K562 (cell line): ENCODE data around the gene OXNAD1. TPM values are rescaled to one million over a fixed set of nuclear protein-coding genes. Genes with fewer than 3 reads are reported as not detected.
A peak's percentile ranks its signal among the peaks of the same experiment; 100 is the strongest.

Experiments
- CC2D1A ChIP-seq: fragments of 450-650 bp; IDR thresholded peaks from 2 replicates; pipeline ENCODE4 v1.6.1; 2017; ENCODE audit warnings: mild to moderate bottlenecking
- DDX20 ChIP-seq: fragments of 450-650 bp; IDR thresholded peaks from 2 replicates; pipeline ENCODE4 v1.6.1; 2016; ENCODE audit warnings: missing genetic modification characterization, low read depth, mild to moderate bottlenecking, missing compliant biosample characterization, moderate library complexity
- IRF2 ChIP-seq: sonication (generic); formaldehyde crosslinking; IDR thresholded peaks from 2 replicates; pipeline ENCODE4 v1.8.1; 2022; ENCODE audit warnings: mild to moderate bottlenecking, missing genetic modification reagents
- KDM2B ChIP-seq: fragments of 250-450 bp; sonication (Bioruptor Pico); IDR thresholded peaks from 2 replicates; pipeline ENCODE4 v1.8.0; 2021; ENCODE audit warnings: mild to moderate bottlenecking, moderate library complexity
- MED1 ChIP-seq: sonication (generic); formaldehyde crosslinking; IDR thresholded peaks from 2 replicates; pipeline ENCODE4 v1.8.1; 2023; ENCODE audit warnings: missing genetic modification reagents, borderline replicate concordance
- NCOA6 ChIP-seq: fragments of 450-650 bp; IDR thresholded peaks from 2 replicates; pipeline ENCODE4 v1.6.1; 2017; ENCODE audit warnings: mild to moderate bottlenecking
- PPARD ChIP-seq: fragments of 250-450 bp; sonication (Bioruptor Pico); IDR thresholded peaks from 2 replicates; pipeline ENCODE4 v1.8.0; 2022; ENCODE audit warnings: inconsistent platforms, mild to moderate bottlenecking, moderate library complexity
- PTTG1 ChIP-seq: fragments of 450-650 bp; IDR thresholded peaks from 2 replicates; pipeline ENCODE4 v1.6.1; 2016; ENCODE audit warnings: low read depth, mild to moderate bottlenecking, missing genetic modification characterization, missing compliant biosample characterization
- RFX7 ChIP-seq: fragments of 250-450 bp; sonication (Bioruptor Pico); IDR thresholded peaks from 2 replicates; pipeline ENCODE4 v1.5.1; 2021; ENCODE audit warnings: mild to moderate bottlenecking
- TAF1 ChIP-seq: IDR thresholded peaks from 2 replicates; pipeline ENCODE4 v1.6.1; 2011; ENCODE audit warnings: mild to moderate bottlenecking, low read length, moderate library complexity; ENCODE audit not compliant: insufficient read depth, control insufficient read depth, severe bottlenecking; ENCODE audit errors: extremely low read depth
- TGIF2 ChIP-seq: sonication (generic); formaldehyde crosslinking; IDR thresholded peaks from 2 replicates; pipeline ENCODE4 v1.8.1; 2022; ENCODE audit warnings: mild to moderate bottlenecking, missing genetic modification reagents, moderate library complexity
- TOE1 ChIP-seq, 2 experiments: fragments of 450-650 bp in 1 of 2; sonication (generic) in 1 of 2; formaldehyde crosslinking in 1 of 2; IDR thresholded peaks; 2 replicates each; pipeline versions ENCODE4 v1.7.1 to v1.8.0; 2016 to 2022; ENCODE audit warnings: borderline replicate concordance in 2 of 2, mild to moderate bottlenecking in 2 of 2, antibody characterized with exemption in 1 of 2, inconsistent platforms in 1 of 2, low read depth in 1 of 2, missing genetic modification reagents in 1 of 2, moderate library complexity in 1 of 2
- ZFX ChIP-seq: sonication (generic); formaldehyde crosslinking; IDR thresholded peaks from 2 replicates; pipeline ENCODE4 v1.8.0; 2022; ENCODE audit warnings: mild to moderate bottlenecking, missing genetic modification reagents, moderate library complexity
- polyA plus RNA-seq, 8 experiments: library from polyadenylated mRNA; depleted of rRNA in 4 of 8; stranded (reverse) in 5 of 8; unstranded in 3 of 8; fragments of >200 nt; fragmentation: Nextera tagmentation in 2 of 8; fragmentation: Illumina TruSeq in 1 of 8; extraction: Ambion mirVana in 2 of 8; extraction: Trizol in 1 of 8; gene quantifications; 2 replicates each; pipeline versions ENCODE4 v1.2.1 to v1.2.3, GENCODE V29; 2011 to 2014; ENCODE audit warnings: inconsistent platforms in 1 of 8, missing spikeins in 1 of 8
- total RNA-seq, 7 experiments: library from RNA; depleted of rRNA in 6 of 7; stranded (reverse); fragments of >200 nt in 6 of 7; fragmentation: Illumina TruSeq in 2 of 7; extraction: Trizol in 2 of 7; gene quantifications; 2 replicates each; pipeline versions ENCODE4 v1.2.1 to v1.2.3, GENCODE V29; 2011 to 2021; ENCODE audit warnings: low replicate concordance in 1 of 7
- TF ChIP-seq, protein P1 (sequence below): sonication (generic); formaldehyde crosslinking; IDR thresholded peaks from 2 replicates; pipeline ENCODE4 v1.8.0; 2022; ENCODE audit warnings: mild to moderate bottlenecking, missing genetic modification reagents
- TF ChIP-seq, protein P2 (sequence below): fragments of 250-450 bp; sonication (Bioruptor Pico); IDR thresholded peaks from 2 replicates; pipeline ENCODE4 v1.4.0; 2020; ENCODE audit warnings: mild to moderate bottlenecking, moderate library complexity
- TF ChIP-seq, protein P3 (sequence below): fragments of 150-350 bp; conservative IDR thresholded peaks from 2 replicates; pipeline ENCODE4 v1.6.1; 2014; ENCODE audit warnings: low read length

Gene OXNAD1
- total and polyA plus RNA-seq, 9 of the 15 experiments (the other 6 are each of a cell fraction or from before 2014, with no cell fraction given), result 12.8 to 44.4 (median 41.1) TPM

DNA sequence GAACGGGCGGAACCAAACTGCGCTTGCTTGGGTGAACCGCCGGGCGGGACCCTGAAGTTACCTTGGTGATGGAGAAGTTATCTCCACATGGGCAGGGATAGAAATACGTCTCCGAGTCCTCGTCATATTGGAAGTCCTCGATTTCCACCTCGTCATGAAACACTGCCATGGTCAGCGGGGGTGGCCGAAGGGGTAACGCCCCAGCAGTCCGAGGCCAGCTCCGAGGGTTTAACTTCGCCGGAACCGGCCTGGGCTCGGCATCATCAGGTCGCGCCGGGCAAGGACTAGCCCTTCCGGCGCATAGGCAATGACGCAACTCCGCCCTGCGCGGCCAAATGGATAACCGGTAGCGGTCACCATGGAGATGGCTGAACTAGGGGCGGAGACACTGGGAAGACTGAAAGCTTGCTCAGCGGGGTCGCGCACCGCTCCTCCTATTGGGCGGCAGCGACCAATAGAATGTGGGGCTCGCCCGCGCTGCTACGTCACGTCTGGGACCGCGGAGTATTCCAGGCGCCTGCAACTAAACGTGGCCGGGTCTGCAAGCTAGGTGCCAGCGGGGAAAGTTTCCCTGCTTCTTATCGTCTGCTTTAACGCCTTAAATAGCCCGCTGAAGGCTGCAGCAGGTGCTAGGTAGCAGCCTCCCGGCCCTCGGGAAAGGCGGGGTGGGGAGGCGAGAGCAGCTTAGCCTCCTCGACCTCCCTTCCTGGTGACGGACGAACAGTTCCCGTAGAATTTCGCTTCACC, at the start of gene OXNAD1, which contains the start of gene DPH3 (continued):
- TF ChIP-seq KDM2B (no peak), DDX20 (tag) (no peak), NCOA6 (no peak), TAF1 (peak; percentile 94), TOE1 (IDR thresholded peaks at IDR 0.05; ENCODE audit: borderline replicate concordance) (peak; percentile 63; the same call in 1 of the 2 replicates), TOE1 (CRISPR knock-in tag; IDR thresholded peaks at IDR 0.05; ENCODE audit: borderline replicate concordance, low read depth) (no peak), TGIF2 (CRISPR knock-in tag) (no peak), CC2D1A (no peak), PTTG1 (tag) (no peak), IRF2 (CRISPR knock-in tag) (no peak), RFX7 (CRISPR knock-in tag) (no peak), MED1 (CRISPR knock-in tag) (no peak), ZFX (CRISPR knock-in tag) (peak; percentile 43; the same call in 1 of the 2 replicates), PPARD (no peak)
- TF ChIP-seq, protein P1, sequence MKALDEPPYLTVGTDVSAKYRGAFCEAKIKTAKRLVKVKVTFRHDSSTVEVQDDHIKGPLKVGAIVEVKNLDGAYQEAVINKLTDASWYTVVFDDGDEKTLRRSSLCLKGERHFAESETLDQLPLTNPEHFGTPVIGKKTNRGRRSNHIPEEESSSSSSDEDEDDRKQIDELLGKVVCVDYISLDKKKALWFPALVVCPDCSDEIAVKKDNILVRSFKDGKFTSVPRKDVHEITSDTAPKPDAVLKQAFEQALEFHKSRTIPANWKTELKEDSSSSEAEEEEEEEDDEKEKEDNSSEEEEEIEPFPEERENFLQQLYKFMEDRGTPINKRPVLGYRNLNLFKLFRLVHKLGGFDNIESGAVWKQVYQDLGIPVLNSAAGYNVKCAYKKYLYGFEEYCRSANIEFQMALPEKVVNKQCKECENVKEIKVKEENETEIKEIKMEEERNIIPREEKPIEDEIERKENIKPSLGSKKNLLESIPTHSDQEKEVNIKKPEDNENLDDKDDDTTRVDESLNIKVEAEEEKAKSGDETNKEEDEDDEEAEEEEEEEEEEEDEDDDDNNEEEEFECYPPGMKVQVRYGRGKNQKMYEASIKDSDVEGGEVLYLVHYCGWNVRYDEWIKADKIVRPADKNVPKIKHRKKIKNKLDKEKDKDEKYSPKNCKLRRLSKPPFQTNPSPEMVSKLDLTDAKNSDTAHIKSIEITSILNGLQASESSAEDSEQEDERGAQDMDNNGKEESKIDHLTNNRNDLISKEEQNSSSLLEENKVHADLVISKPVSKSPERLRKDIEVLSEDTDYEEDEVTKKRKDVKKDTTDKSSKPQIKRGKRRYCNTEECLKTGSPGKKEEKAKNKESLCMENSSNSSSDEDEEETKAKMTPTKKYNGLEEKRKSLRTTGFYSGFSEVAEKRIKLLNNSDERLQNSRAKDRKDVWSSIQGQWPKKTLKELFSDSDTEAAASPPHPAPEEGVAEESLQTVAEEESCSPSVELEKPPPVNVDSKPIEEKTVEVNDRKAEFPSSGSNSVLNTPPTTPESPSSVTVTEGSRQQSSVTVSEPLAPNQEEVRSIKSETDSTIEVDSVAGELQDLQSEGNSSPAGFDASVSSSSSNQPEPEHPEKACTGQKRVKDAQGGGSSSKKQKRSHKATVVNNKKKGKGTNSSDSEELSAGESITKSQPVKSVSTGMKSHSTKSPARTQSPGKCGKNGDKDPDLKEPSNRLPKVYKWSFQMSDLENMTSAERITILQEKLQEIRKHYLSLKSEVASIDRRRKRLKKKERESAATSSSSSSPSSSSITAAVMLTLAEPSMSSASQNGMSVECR (CRISPR knock-in tag), result peak; percentile 63
- TF ChIP-seq, protein P2, sequence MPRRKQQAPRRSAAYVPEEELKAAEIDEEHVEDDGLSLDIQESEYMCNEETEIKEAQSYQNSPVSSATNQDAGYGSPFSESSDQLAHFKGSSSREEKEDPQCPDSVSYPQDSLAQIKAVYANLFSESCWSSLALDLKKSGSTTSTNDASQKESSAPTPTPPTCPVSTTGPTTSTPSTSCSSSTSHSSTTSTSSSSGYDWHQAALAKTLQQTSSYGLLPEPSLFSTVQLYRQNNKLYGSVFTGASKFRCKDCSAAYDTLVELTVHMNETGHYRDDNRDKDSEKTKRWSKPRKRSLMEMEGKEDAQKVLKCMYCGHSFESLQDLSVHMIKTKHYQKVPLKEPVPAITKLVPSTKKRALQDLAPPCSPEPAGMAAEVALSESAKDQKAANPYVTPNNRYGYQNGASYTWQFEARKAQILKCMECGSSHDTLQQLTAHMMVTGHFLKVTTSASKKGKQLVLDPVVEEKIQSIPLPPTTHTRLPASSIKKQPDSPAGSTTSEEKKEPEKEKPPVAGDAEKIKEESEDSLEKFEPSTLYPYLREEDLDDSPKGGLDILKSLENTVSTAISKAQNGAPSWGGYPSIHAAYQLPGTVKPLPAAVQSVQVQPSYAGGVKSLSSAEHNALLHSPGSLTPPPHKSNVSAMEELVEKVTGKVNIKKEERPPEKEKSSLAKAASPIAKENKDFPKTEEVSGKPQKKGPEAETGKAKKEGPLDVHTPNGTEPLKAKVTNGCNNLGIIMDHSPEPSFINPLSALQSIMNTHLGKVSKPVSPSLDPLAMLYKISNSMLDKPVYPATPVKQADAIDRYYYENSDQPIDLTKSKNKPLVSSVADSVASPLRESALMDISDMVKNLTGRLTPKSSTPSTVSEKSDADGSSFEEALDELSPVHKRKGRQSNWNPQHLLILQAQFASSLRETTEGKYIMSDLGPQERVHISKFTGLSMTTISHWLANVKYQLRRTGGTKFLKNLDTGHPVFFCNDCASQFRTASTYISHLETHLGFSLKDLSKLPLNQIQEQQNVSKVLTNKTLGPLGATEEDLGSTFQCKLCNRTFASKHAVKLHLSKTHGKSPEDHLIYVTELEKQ (CRISPR knock-in tag), result 0 out of 2 replicates have a peak, but pooled peaks have one; percentile 16
- TF ChIP-seq, protein P3, sequence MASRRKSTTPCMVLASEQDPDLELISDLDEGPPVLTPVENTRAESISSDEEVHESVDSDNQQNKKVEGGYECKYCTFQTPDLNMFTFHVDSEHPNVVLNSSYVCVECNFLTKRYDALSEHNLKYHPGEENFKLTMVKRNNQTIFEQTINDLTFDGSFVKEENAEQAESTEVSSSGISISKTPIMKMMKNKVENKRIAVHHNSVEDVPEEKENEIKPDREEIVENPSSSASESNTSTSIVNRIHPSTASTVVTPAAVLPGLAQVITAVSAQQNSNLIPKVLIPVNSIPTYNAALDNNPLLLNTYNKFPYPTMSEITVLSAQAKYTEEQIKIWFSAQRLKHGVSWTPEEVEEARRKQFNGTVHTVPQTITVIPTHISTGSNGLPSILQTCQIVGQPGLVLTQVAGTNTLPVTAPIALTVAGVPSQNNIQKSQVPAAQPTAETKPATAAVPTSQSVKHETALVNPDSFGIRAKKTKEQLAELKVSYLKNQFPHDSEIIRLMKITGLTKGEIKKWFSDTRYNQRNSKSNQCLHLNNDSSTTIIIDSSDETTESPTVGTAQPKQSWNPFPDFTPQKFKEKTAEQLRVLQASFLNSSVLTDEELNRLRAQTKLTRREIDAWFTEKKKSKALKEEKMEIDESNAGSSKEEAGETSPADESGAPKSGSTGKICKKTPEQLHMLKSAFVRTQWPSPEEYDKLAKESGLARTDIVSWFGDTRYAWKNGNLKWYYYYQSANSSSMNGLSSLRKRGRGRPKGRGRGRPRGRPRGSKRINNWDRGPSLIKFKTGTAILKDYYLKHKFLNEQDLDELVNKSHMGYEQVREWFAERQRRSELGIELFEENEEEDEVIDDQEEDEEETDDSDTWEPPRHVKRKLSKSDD, result peak; percentile 63; the same call in 1 of the 2 replicates
